H9 (cell line): Measurements from ENCODE around the gene YIPF6. TPM values are rescaled to one million over a fixed set of nuclear protein-coding genes. Genes with fewer than 3 reads are reported as not detected.
A peak's percentile ranks its signal among the peaks of the same experiment; 100 is the strongest.

Experiments used
- DNase-seq: peaks from one replicate; pipeline ENCODE4 v3.0.0-alpha.2; 2017
- H2AFZ ChIP-seq: one replicate; pipeline ENCODE4 v1.6.1; 2013; ENCODE audit warnings: mild to moderate bottlenecking, low read length, control low read depth, moderate library complexity
- H2AK5ac ChIP-seq: 2 replicates; pipeline ENCODE4 v1.6.1; 2013; ENCODE audit warnings: low read length, control low read depth, mixed read lengths; ENCODE audit not compliant: insufficient read length
- H2BK120ac ChIP-seq: one replicate; pipeline ENCODE4 v1.6.1; 2013; ENCODE audit warnings: low read depth, mild to moderate bottlenecking, low read length, control low read depth, inconsistent platforms; ENCODE audit not compliant: poor library complexity, severe bottlenecking
- H2BK12ac ChIP-seq: 2 replicates; pipeline ENCODE4 v1.6.1; 2013; ENCODE audit warnings: low read length, control low read depth, mixed read lengths, low read depth; ENCODE audit not compliant: insufficient read length
- H2BK15ac ChIP-seq: 2 replicates; pipeline ENCODE4 v1.6.1; 2013; ENCODE audit warnings: low read depth, low read length, control low read depth
- H2BK20ac ChIP-seq: one replicate; pipeline ENCODE4 v1.6.1; 2013; ENCODE audit warnings: low read depth, mild to moderate bottlenecking, low read length, control low read depth, inconsistent platforms; ENCODE audit not compliant: poor library complexity, severe bottlenecking
- H2BK5ac ChIP-seq: 2 replicates; pipeline ENCODE4 v1.6.1; 2013; ENCODE audit warnings: low read length, control low read depth, mixed read lengths; ENCODE audit not compliant: insufficient read length
- H3K14ac ChIP-seq: 2 replicates; pipeline ENCODE4 v1.6.1; 2013; ENCODE audit warnings: low read length, control low read depth; ENCODE audit not compliant: insufficient read depth
- H3K18ac ChIP-seq: 2 replicates; pipeline ENCODE4 v1.6.1; 2013; ENCODE audit warnings: low read depth, mild to moderate bottlenecking, mixed read lengths, low read length, control low read depth; ENCODE audit not compliant: insufficient read length
- H3K23ac ChIP-seq: 2 replicates; pipeline ENCODE4 v1.6.1; 2013; ENCODE audit warnings: low read length, control low read depth, mixed read lengths, low read depth; ENCODE audit not compliant: insufficient read length
- H3K23me2 ChIP-seq: 2 replicates; pipeline ENCODE4 v1.6.1; 2013; ENCODE audit warnings: low read depth, mild to moderate bottlenecking, mixed read lengths, low read length, control low read depth; ENCODE audit not compliant: insufficient read length, poor library complexity, severe bottlenecking
- H3K27ac ChIP-seq: 2 replicates; pipeline ENCODE4 v1.5.1; 2013; ENCODE audit warnings: low read length, control low read depth, mixed read lengths, low read depth; ENCODE audit not compliant: insufficient read length
- H3K27me3 ChIP-seq: 2 replicates; pipeline ENCODE4 v1.6.1; 2013; ENCODE audit warnings: low read length, control low read depth, inconsistent platforms; ENCODE audit not compliant: insufficient read depth
- H3K4ac ChIP-seq: 2 replicates; pipeline ENCODE4 v1.6.1; 2013; ENCODE audit warnings: low read depth, mild to moderate bottlenecking, control low read depth, inconsistent platforms, low read length, moderate library complexity
- H3K4me1 ChIP-seq: 2 replicates; pipeline ENCODE4 v1.6.1; 2013; ENCODE audit warnings: low read length, control low read depth, inconsistent platforms; ENCODE audit not compliant: insufficient read depth
- H3K4me2 ChIP-seq: 2 replicates; pipeline ENCODE4 v1.6.1; 2013; ENCODE audit warnings: low read length, control low read depth, mixed read lengths; ENCODE audit not compliant: insufficient read length, insufficient read depth
- H3K56ac ChIP-seq: 2 replicates; pipeline ENCODE4 v1.6.1; 2013; ENCODE audit warnings: low read depth, mild to moderate bottlenecking, mixed read lengths, low read length, control low read depth; ENCODE audit not compliant: insufficient read length
- H3K79me1 ChIP-seq: 2 replicates; pipeline ENCODE4 v1.6.1; 2013; ENCODE audit warnings: low read depth, mild to moderate bottlenecking, moderate library complexity, low read length, control low read depth, inconsistent platforms; ENCODE audit not compliant: insufficient read depth, poor library complexity, severe bottlenecking
- H3K79me2 ChIP-seq: 2 replicates; pipeline ENCODE4 v1.6.1; 2013; ENCODE audit warnings: low read length, control low read depth, inconsistent platforms; ENCODE audit not compliant: insufficient read depth
- H3K9ac ChIP-seq: 2 replicates; pipeline ENCODE4 v1.6.1; 2013; ENCODE audit warnings: low read length, control low read depth, mixed read lengths; ENCODE audit not compliant: insufficient read length; ENCODE audit errors: extremely low read depth
- H3K9me3 ChIP-seq: one replicate; pipeline ENCODE4 v1.6.1; 2013; ENCODE audit warnings: low read depth, low read length, inconsistent platforms; ENCODE audit not compliant: control insufficient read depth
- H3T11ph ChIP-seq: one replicate; pipeline ENCODE4 v1.6.1; 2013; ENCODE audit warnings: mild to moderate bottlenecking, low read length, control low read depth, inconsistent platforms
- H4K20me1 ChIP-seq: one replicate; pipeline ENCODE4 v1.6.1; 2013; ENCODE audit not compliant: control insufficient read depth, insufficient read length, insufficient read depth
- H4K5ac ChIP-seq: 2 replicates; pipeline ENCODE4 v1.6.1; 2013; ENCODE audit warnings: low read depth, mild to moderate bottlenecking, mixed read lengths, low read length, control low read depth; ENCODE audit not compliant: insufficient read length
- H4K8ac ChIP-seq: replicated peaks from 2 replicates; pipeline ENCODE4 v1.6.1; 2013; ENCODE audit warnings: low read length, control low read depth, mixed read lengths, low read depth; ENCODE audit not compliant: insufficient read length
- H4K91ac ChIP-seq: 2 replicates; pipeline ENCODE4 v1.6.1; 2013; ENCODE audit warnings: low read depth, mild to moderate bottlenecking, moderate library complexity, mixed read lengths, low read length, control low read depth; ENCODE audit not compliant: insufficient read length
- H3K27ac Mint-ChIP-seq, 3 experiments: 2 replicates in 2 of 3; 3 replicates in 1 of 3; pipeline ENCODE4 v1.8.0; 2020 to 2021; ENCODE audit warnings: mixed read lengths in 3 of 3, mild to moderate bottlenecking in 1 of 3, moderate library complexity in 1 of 3
- H3K27me3 Mint-ChIP-seq: 2 replicates; pipeline ENCODE4 v1.8.0; 2021; ENCODE audit warnings: low read depth, mild to moderate bottlenecking, moderate library complexity, mixed read lengths
- H3K36me3 Mint-ChIP-seq, 3 experiments: 2 replicates in 2 of 3; 3 replicates in 1 of 3; pipeline ENCODE4 v1.8.0; 2020 to 2021; ENCODE audit warnings: low read depth in 3 of 3, mixed read lengths in 3 of 3; ENCODE audit not compliant: insufficient read depth in 1 of 3
- H3K4me1 Mint-ChIP-seq, 2 experiments: 2 replicates each; pipeline ENCODE4 v1.8.0; 2020; ENCODE audit warnings: mixed read lengths in 2 of 2
- H3K4me3 Mint-ChIP-seq, 2 experiments: 2 replicates in 1 of 2; 3 replicates in 1 of 2; pipeline ENCODE4 v1.8.0; 2020 to 2021; ENCODE audit warnings: mild to moderate bottlenecking in 2 of 2, mixed read lengths in 2 of 2, moderate library complexity in 1 of 2
- H3K9me3 Mint-ChIP-seq, 2 experiments: 2 replicates in 1 of 2; 3 replicates in 1 of 2; pipeline ENCODE4 v1.8.0; 2020; ENCODE audit warnings: mild to moderate bottlenecking in 2 of 2, mixed read lengths in 2 of 2, moderate library complexity in 1 of 2
- WGBS: extraction: QIAGEN DNeasy Blood & Tissue Kit; methylation state at CpG from one replicate; pipeline ENCODE4 v1.1.7; 2013; ENCODE audit warnings: missing lambda C conversion rate, low lambda C conversion rate, mixed read lengths; ENCODE audit not compliant: insufficient read length; ENCODE audit errors: extremely low coverage; 5-methylcytosine and 5-hydroxymethylcytosine counted together
- total RNA-seq: library from RNA; stranded (reverse); gene quantifications from 2 replicates; pipeline ENCODE4 v1.2.1, GENCODE V29; 2021
- TF ChIP-seq, protein P1 (sequence below): fragments of 200-600 bp; sonication (generic); conservative IDR thresholded peaks from 3 replicates; pipeline ENCODE4 v1.8.0; 2021; ENCODE audit warnings: antibody characterized with exemption, mild to moderate bottlenecking

YIPF6 gene
- total RNA-seq, 1 experiment from 2014 or later = 31.8 TPM

DNA sequence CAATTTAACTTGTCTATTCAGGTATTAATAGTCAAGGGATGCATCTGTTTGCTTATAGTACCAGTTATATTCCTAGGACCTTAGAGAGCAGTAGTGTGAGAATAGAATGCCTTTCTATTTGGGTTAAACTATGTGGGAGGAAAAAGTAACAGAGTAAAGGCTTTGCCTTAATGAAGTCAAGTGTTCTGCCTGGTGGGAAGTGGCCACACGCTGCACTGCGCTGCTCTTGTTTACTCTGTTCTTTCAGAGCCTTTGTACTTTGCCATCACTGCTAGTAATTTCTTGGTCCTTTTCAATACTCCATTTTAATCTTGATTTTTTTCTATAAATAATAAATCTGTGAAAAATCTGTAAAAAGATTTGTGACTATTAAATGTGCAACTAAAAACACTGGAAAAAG lies 38.0 kb downstream of the YIPF6 start:
- Mint-ChIP-seq H3K9me3 (peaks cover 49 to 50% of the 10 kb centered on the region in 2 experiments), H3K27me3 (no peaks in the 10 kb centered on the region; the same call in 1 of the 2 replicates), H3K27ac (peak overlapping the region in 1 of 3 experiments; percentile 14; a peak in 1 of 7 replicates), H3K36me3 (peaks cover 12 to 29% (median 24%) of the 10 kb centered on the region in 3 experiments), H3K4me1 (no peaks in the 10 kb centered on the region), H3K4me3 (no peak overlapping the region)
- no peaks in the 10 kb centered on the region for H3K79me1 ChIP-seq
- H3K23ac ChIP-seq = no peak overlapping the region
- no peak overlapping the region for H2BK15ac ChIP-seq
- no peaks in the 10 kb centered on the region for H3K27me3 ChIP-seq
- peaks cover 22% of the 10 kb centered on the region for H3K9me3 ChIP-seq
- no peak overlapping the region for H3K56ac ChIP-seq
- H3K79me2 ChIP-seq = no peaks in the 10 kb centered on the region
- no peak overlapping the region for H4K8ac ChIP-seq
- no peak for DNase-seq
- no peaks in the 10 kb centered on the region for H4K20me1 ChIP-seq
- H4K5ac ChIP-seq = no peak overlapping the region
- no CpG with 5 or more reads among the region's 2 CpGs for WGBS
- no peak overlapping the region for H3K4me2 ChIP-seq
- no peaks in the 10 kb centered on the region for H3K23me2 ChIP-seq
- H3K14ac ChIP-seq = no peak overlapping the region
- no peak overlapping the region for H2BK5ac ChIP-seq
- no peak overlapping the region for H3K4ac ChIP-seq
- no peak overlapping the region for H2AK5ac ChIP-seq
- H2BK20ac ChIP-seq = no peak overlapping the region
- H2AFZ ChIP-seq = no peak overlapping the region
- H3K18ac ChIP-seq = no peak overlapping the region
- H3K27ac ChIP-seq = no peak overlapping the region
- H3T11ph ChIP-seq = no peak overlapping the region
- no peak overlapping the region for H2BK12ac ChIP-seq
- no peak overlapping the region for H3K9ac ChIP-seq
- no peak overlapping the region for H2BK120ac ChIP-seq
- TF ChIP-seq, protein P1, sequence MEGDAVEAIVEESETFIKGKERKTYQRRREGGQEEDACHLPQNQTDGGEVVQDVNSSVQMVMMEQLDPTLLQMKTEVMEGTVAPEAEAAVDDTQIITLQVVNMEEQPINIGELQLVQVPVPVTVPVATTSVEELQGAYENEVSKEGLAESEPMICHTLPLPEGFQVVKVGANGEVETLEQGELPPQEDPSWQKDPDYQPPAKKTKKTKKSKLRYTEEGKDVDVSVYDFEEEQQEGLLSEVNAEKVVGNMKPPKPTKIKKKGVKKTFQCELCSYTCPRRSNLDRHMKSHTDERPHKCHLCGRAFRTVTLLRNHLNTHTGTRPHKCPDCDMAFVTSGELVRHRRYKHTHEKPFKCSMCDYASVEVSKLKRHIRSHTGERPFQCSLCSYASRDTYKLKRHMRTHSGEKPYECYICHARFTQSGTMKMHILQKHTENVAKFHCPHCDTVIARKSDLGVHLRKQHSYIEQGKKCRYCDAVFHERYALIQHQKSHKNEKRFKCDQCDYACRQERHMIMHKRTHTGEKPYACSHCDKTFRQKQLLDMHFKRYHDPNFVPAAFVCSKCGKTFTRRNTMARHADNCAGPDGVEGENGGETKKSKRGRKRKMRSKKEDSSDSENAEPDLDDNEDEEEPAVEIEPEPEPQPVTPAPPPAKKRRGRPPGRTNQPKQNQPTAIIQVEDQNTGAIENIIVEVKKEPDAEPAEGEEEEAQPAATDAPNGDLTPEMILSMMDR = no peak
- no peak overlapping the region for H4K91ac ChIP-seq
- no peaks in the 10 kb centered on the region for H3K4me1 ChIP-seq
